PC-3 (cell line): ENCODE data around the gene TUT1.

Source experiments
- EZH2 ChIP-seq: fragments of 300-600 bp; sonication (generic); IDR thresholded peaks from one replicate; pipeline ENCODE4 v1.6.1; 2017; ENCODE audit warnings: antibody characterized with exemption, mild to moderate bottlenecking, low read length; ENCODE audit not compliant: unreplicated experiment
- EZH2phosphoT487 ChIP-seq: fragments of 300-600 bp; sonication (generic); IDR thresholded peaks from 2 replicates; pipeline ENCODE4 v1.6.1; 2018; ENCODE audit warnings: mild to moderate bottlenecking, antibody characterized with exemption, low read length, borderline replicate concordance
- TF ChIP-seq, protein P1 (sequence below): fragments of 300-600 bp; sonication (generic); conservative IDR thresholded peaks from 2 replicates; pipeline ENCODE4 v1.5.1; 2017; ENCODE audit warnings: antibody characterized with exemption, low read depth, mild to moderate bottlenecking, low read length

DNA sequence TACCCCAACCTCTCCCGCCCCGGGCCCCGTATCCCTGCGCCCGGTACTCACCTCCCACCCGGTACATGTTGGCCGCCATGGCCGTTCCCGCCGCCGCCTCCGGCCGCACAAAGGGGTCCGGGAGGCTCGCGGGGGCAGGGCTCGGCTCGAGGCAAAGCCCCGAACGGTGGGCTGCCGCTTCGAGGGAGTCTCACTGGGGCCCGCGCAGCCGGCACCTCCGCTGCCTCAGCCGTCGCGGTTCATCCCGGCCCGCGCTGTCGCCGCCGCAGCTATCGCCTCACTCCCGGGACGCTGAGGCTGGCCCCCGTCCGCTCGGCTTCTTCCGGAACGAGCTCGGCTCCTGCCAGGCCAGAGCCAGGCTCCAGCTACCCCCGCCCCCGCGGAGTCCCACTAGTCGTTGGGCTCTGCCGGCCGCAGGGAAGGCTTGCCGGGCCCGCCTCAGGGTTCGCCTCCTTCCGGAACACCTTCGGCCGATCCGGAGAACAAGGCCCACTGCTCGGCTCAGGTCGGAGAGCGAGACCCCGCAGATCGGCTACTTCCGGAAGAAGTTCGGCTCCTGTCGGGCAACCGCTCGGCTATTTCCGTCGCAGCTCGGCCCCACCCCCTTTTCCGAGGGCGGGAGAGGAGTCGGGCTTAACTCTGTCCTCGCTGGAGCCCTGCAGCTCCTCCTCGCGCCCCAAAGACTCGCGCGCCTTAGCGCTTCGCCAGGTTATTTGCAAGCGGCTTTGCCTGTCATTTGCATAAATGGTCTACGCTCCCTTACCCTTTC lies 10.2 kb upstream of the TUT1 start, which contains the start of gene MTA2:
- TF ChIP-seq, protein P1, sequence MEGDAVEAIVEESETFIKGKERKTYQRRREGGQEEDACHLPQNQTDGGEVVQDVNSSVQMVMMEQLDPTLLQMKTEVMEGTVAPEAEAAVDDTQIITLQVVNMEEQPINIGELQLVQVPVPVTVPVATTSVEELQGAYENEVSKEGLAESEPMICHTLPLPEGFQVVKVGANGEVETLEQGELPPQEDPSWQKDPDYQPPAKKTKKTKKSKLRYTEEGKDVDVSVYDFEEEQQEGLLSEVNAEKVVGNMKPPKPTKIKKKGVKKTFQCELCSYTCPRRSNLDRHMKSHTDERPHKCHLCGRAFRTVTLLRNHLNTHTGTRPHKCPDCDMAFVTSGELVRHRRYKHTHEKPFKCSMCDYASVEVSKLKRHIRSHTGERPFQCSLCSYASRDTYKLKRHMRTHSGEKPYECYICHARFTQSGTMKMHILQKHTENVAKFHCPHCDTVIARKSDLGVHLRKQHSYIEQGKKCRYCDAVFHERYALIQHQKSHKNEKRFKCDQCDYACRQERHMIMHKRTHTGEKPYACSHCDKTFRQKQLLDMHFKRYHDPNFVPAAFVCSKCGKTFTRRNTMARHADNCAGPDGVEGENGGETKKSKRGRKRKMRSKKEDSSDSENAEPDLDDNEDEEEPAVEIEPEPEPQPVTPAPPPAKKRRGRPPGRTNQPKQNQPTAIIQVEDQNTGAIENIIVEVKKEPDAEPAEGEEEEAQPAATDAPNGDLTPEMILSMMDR: no peak
- no peak for TF ChIP-seq EZH2phosphoT487
- TF ChIP-seq EZH2: no peak
